Testis (tissue), 2 donors: ENCODE measurements around the gene OR56A3.
A peak's percentile ranks its signal among the peaks of the same experiment; 100 is the strongest.

Source experiments
- CTCF ChIP-seq, 3 experiments: fragments of 450-650 bp in 2 of 3; fragments of 200-600 bp in 1 of 3; sonication (generic) in 1 of 3; IDR thresholded peaks; one replicate each; pipeline ENCODE4 v1.5.1; 2016 to 2019; ENCODE audit warnings: antibody characterized with exemption in 3 of 3, mild to moderate bottlenecking in 2 of 3, moderate library complexity in 1 of 3
- POLR2A ChIP-seq: fragments of 450-650 bp; IDR thresholded peaks from one replicate; pipeline ENCODE4 v1.6.1; 2017; ENCODE audit warnings: antibody characterized with exemption, mild to moderate bottlenecking, moderate library complexity

- TF ChIP-seq CTCF (IDR thresholded peaks at IDR 0.05) (peak; percentile 7 to 61 (median 47)), POLR2A (no peak)
These were observed 50.7 kb downstream of the OR56A3 start for GRCh38 chr11:5992604-5993251.
